GM21825 (cell line): ENCODE data around the gene COL4A1.

Source experiments
- ATAC-seq: cut with Tn5 transposase; IDR thresholded peaks from one replicate; pipeline ENCODE4 v1.9.1; 2021; ENCODE audit warnings: mild to moderate bottlenecking, moderate library complexity; ENCODE audit not compliant: unreplicated experiment

COL4A1 gene

GRCh38 chr13:110105136-110105535 is 201.8 kb downstream of the COL4A1 start:
- no peak for ATAC-seq

- no peak for ATAC-seq
These were observed 203.4 kb downstream of the COL4A1 start for GRCh38 chr13:110103534-110103933.

- no peak for ATAC-seq
These were observed 203.9 kb downstream of the COL4A1 start for GRCh38 chr13:110103026-110103425.

- ATAC-seq = no peak
These were observed 204.9 kb downstream of the COL4A1 start for GRCh38 chr13:110102053-110102452.

- no peak for ATAC-seq
These were observed 207.0 kb downstream of the COL4A1 start for GRCh38 chr13:110099922-110100321.
